Keratinocyte (primary cell): ENCODE data around the gene CPA4.
"Not testable (repeated sequence)": the region's sequence is repeated elsewhere in the genome, so short reads cannot be mapped to it uniquely, and the experiment has no call there.

Experiments
- CTCF ChIP-seq, 3 experiments: IDR thresholded peaks in 1 of 3; conservative IDR thresholded peaks in 1 of 3; optimal IDR thresholded peaks in 1 of 3; 2 replicates in 2 of 3; 3 replicates in 1 of 3; pipeline versions ENCODE3 to v1.5.1; 2011; ENCODE audit warnings: low read length in 3 of 3, mild to moderate bottlenecking in 3 of 3, moderate library complexity in 2 of 3, control low read depth in 1 of 3, inconsistent platforms in 1 of 3; ENCODE audit not compliant: insufficient read depth in 2 of 3; ENCODE audit errors: extremely low read depth in 1 of 3
- EZH2 ChIP-seq: IDR thresholded peaks from one replicate; pipeline ENCODE4 v1.6.1; 2012; ENCODE audit warnings: inconsistent platforms, mild to moderate bottlenecking, low read length, moderate library complexity

- not testable (repeated sequence) for TF ChIP-seq CTCF (optimal IDR thresholded peaks at IDR 0.05 in 1 of 3, IDR thresholded peaks at IDR 0.05 in 1 of 3, conservative IDR thresholded peaks at IDR 0.05 in 1 of 3; ENCODE audit: extremely low read depth in 1 of 3, insufficient read depth in 2 of 3, low read length in 3 of 3); EZH2
Measured at GRCh38 chr7:130246491-130246890, 46.5 kb upstream of the CPA4 start.
